Cerebellar nuclear complex (tissue), 1 donor: ENCODE data around the gene PEF1.

Source experiments
- DNase-seq, 2 experiments: peaks; one replicate each; lab custom pipeline; 2025; lab: John Stamatoyannopoulos, UW

The PEF1 gene

GRCh38 chr1:31653717-31654473, 9.2 kb upstream of the PEF1 start:
- no peak for DNase-seq

GRCh38 chr1:31652891-31653499, 8.3 kb upstream of the PEF1 start:
- no peak for DNase-seq

- DNase-seq = no peak
Observed at GRCh38 chr1:31651766-31652165, 7.1 kb upstream of the PEF1 start.

- DNase-seq = no peak
Observed at GRCh38 chr1:31651089-31651420, 6.4 kb upstream of the PEF1 start.

GRCh38 chr1:31650161-31651088, 5.7 kb upstream of the PEF1 start:
- DNase-seq = no peak

GRCh38 chr1:31648641-31649357, 4.1 kb upstream of the PEF1 start:
- no peak for DNase-seq

GRCh38 chr1:31648190-31648589, 3.5 kb upstream of the PEF1 start:
- DNase-seq = no peak

GRCh38 chr1:31647106-31647505, 2.4 kb upstream of the PEF1 start:
- DNase-seq = no peak

GRCh38 chr1:31646259-31646960, 1.7 kb upstream of the PEF1 start:
- no peak for DNase-seq

- DNase-seq = no peak
Observed at GRCh38 chr1:31645274-31645568, 545 bp upstream of the PEF1 start.

- DNase-seq = no peak
Observed at GRCh38 chr1:31643976-31644559, 608 bp downstream of the PEF1 start.

- DNase-seq = no peak
Observed at GRCh38 chr1:31642897-31643296, 1.8 kb downstream of the PEF1 start.

GRCh38 chr1:31642366-31642765, 2.3 kb downstream of the PEF1 start:
- DNase-seq = no peak

GRCh38 chr1:31640964-31641363, 3.7 kb downstream of the PEF1 start:
- no peak for DNase-seq

- no peak for DNase-seq
Observed at GRCh38 chr1:31640179-31640578, 4.5 kb downstream of the PEF1 start.

- DNase-seq = no peak
Observed at GRCh38 chr1:31639543-31639942, 5.1 kb downstream of the PEF1 start.

GRCh38 chr1:31637915-31638673, 6.6 kb downstream of the PEF1 start:
- no peak for DNase-seq

- no peak for DNase-seq
Observed at GRCh38 chr1:31633117-31633516, 11.6 kb downstream of the PEF1 start.

- no peak for DNase-seq
Observed at GRCh38 chr1:31632649-31633048, 12.0 kb downstream of the PEF1 start.

GRCh38 chr1:31628931-31629556, 15.6 kb downstream of the PEF1 start:
- no peak for DNase-seq
